ENCODE results near the gene HAAO.

The HAAO gene

GRCh38 chr2:42793334-42794270, 1.2 kb upstream of the HAAO start:
- no peak for DNase-seq (ENCODE audit: low read depth, low spot score)

- no peak for DNase-seq (ENCODE audit: low read depth, low spot score)
Observed at GRCh38 chr2:42792087-42792582, 248 bp downstream of the HAAO start.

- no peak for DNase-seq (ENCODE audit: low read depth, low spot score)
Observed at GRCh38 chr2:42791606-42792005, 777 bp downstream of the HAAO start.

- DNase-seq (ENCODE audit: low read depth, low spot score), result no peak
Observed at GRCh38 chr2:42789751-42790150, 2.6 kb downstream of the HAAO start.

GRCh38 chr2:42788882-42789281, 3.5 kb downstream of the HAAO start:
- no peak for DNase-seq (ENCODE audit: low read depth, low spot score)

- no peak for DNase-seq (ENCODE audit: low read depth, low spot score)
Observed at GRCh38 chr2:42788478-42788793, 3.9 kb downstream of the HAAO start.

GRCh38 chr2:42787788-42788477, 4.5 kb downstream of the HAAO start:
- DNase-seq (ENCODE audit: low read depth, low spot score), result no peak

GRCh38 chr2:42787424-42787787, 5.0 kb downstream of the HAAO start:
- no peak for DNase-seq (ENCODE audit: low read depth, low spot score)

GRCh38 chr2:42786561-42787345, 5.6 kb downstream of the HAAO start:
- no peak for DNase-seq (ENCODE audit: low read depth, low spot score)

- no peak for DNase-seq (ENCODE audit: low read depth, low spot score)
Observed at GRCh38 chr2:42784204-42784880, 8.0 kb downstream of the HAAO start.

GRCh38 chr2:42783511-42783910, 8.9 kb downstream of the HAAO start:
- no peak for DNase-seq (ENCODE audit: low read depth, low spot score)

GRCh38 chr2:42781181-42781580, 11.2 kb downstream of the HAAO start:
- DNase-seq (ENCODE audit: low read depth, low spot score), result no peak

- DNase-seq (ENCODE audit: low read depth, low spot score), result no peak
Observed at GRCh38 chr2:42777883-42778805, 14.2 kb downstream of the HAAO start.

- DNase-seq (ENCODE audit: low read depth, low spot score), result no peak
Observed at GRCh38 chr2:42775810-42776209, 16.6 kb downstream of the HAAO start.

- no peak for DNase-seq (ENCODE audit: low read depth, low spot score)
Observed at GRCh38 chr2:42775186-42775585, 17.2 kb downstream of the HAAO start.

- DNase-seq (ENCODE audit: low read depth, low spot score), result no peak
Observed at GRCh38 chr2:42771546-42772153, 20.7 kb downstream of the HAAO start.

- no peak for DNase-seq (ENCODE audit: low read depth, low spot score)
Observed at GRCh38 chr2:42770288-42771131, 21.9 kb downstream of the HAAO start.

- DNase-seq (ENCODE audit: low read depth, low spot score), result no peak
Observed at GRCh38 chr2:42769583-42770287, 22.6 kb downstream of the HAAO start.

Measured in smooth muscle cell of the brain vasculature (primary cell).